Fibroblast of skin of left biceps (primary cell): ENCODE measurements around the gene MRPL37.
A peak's percentile ranks its signal among the peaks of the same experiment; 100 is the strongest.
"Not testable (repeated sequence)": the region's sequence is repeated elsewhere in the genome, so short reads cannot be mapped to it uniquely, and the experiment has no call there.

ENCODE experiments used
- DNase-seq, 2 experiments: peaks; one replicate each; pipeline ENCODE4 v3.0.0-alpha.2; 2013; ENCODE audit warnings: low read depth in 2 of 2

Gene MRPL37

DNA sequence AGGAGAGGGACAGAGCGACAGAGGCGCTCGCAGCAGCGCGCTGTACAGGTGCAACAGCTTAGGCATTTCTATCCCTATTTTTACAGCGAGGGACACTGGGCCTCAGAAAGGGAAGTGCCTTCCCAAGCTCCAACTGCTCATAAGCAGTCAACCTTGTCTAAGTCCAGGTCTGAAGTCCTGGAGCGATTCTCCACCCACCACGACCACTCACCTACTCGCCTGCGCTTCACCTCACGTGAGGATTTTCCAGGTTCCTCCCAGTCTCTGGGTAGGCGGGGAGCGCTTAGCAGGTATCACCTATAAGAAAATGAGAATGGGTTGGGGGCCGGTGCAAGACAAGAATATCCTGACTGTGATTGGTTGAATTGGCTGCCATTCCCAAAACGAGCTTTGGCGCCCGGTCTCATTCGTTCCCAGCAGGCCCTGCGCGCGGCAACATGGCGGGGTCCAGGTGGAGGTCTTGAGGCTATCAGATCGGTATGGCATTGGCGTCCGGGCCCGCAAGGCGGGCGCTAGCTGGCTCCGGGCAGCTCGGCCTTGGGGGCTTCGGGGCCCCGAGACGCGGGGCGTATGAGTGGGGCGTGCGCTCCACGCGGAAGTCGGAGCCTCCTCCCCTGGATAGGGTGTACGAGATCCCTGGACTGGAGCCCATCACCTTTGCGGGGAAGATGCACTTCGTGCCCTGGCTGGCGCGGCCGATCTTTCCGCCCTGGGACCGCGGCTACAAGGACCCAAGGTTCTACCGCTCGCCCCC lies at the start of gene MRPL37, which contains the start of gene CYB5RL:
Gene MRPL37, plus strand, starts transcription at position 403 of the 754 bp plus-strand sequence. Its CDS starts 77 bp downstream, at position 480.
Gene CYB5RL, minus strand, starts transcription at position 266 of the 754 bp plus-strand sequence. CDS start 4,414 bp downstream, outside the sequence.
- peak; percentile 92 for DNase-seq

DNA sequence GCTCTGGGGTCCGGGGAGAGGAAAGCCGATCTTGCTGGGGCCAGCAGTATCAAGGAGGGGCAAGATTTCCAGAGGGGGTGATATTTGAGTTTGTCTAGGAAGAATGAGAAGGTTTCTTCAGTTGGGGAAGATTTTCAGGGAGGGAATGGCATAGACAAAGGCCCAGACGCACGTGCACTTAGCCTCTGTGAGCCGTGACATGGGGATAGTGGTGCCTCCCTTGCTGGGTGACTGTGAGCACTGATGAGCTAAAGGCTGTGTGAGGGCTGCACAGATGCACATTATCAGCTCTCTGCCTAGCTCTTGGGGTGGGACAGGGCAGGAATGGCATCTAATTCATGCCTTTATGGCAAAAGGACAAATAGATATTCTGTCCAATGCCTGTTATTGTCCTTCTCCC lies 49.0 kb upstream of the MRPL37 start:
- no peak for DNase-seq

- no peak for DNase-seq
Measured at GRCh38 chr1:54152696-54153095, 47.3 kb upstream of the MRPL37 start, which contains the start of gene CDCP2. TSS of gene CDCP2 (minus strand) at chr1:54153000. CDS start at chr1:54152922, 78 bp downstream.

DNA sequence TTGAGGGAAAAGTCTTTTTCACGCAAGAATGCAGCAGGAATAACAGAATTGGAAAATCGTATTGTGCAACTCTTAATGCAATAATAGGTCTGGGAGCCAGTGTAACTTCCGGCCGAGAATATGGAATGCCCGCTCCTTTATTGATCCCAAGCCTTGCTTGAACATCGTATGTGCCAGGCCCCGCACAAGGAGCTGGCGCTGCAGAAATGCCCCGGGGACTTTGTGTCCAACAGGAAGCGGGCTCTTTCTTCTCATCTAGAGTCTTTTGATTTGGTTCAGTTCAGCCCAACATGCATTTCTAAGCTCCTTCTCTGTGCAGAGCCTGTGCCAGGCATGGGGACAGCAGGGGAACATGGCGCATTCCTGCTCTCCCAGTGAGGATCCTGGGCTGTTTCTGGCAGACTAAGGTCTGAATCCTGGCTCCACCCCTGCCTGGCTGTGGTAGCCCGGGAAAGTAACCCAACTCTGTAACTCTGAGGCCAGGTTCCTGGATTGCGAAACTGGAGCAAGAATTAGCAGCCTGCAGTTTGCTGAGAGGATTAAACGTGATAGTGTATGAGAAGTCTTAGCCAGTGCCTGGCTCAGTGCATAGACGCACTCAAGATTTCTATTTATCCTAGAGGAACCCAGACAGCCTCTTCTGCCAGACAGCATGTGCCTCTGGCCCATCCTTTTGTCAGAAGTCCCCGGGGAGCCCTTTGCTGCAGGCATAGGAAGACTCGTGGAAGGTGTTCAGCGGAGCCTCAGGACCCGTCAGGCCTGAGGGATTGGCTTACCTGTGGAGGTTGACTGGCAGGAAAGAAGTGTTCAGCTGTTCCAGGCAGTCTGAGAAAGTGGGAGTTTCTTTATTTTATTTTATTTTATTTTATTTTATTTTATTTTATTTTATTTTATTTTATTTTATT lies 46.2 kb upstream of the MRPL37 start:
- DNase-seq: peak; percentile 42 to 49

DNA sequence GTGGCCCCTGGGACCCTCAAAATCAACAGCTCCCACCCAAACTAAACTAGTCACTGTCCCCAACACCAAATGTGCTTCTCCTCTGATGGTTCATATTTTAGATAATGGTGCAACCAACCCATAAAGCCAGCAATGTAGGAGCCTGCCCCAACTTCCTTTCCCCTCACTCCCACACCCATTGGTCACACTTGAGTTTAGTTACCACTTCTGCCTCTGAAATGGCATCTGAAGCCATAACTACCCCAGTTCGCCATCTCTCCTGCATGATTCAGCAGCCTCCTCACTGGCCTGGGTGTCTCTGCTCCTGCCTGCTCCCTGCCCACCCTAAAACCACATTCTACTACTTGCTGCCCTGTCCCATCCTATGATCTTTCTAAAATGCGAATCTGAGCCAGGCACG lies 43.8 kb upstream of the MRPL37 start:
- DNase-seq: no peak

DNA sequence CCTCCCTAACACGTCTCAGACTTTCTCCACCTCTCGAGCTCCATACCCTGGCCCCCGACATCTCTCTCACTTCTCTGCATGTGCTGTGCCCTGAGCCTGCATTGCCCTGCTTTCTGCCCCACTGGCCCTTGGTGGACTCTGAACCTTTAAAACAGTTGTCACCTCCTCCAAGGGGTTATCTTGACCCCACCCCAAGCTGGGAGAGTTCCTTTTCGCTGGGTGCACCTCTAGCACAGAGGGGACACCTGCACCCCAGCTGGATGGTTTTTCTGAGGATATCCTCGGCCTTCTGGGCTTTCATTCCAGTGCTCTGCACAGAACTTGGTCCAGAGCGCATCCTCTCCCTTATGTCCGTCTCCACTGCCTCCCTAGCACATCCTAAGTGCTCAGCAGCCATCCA lies 43.0 kb upstream of the MRPL37 start:
- DNase-seq: no peak

- no peak for DNase-seq
Measured at GRCh38 chr1:54157401-54157800, 42.6 kb upstream of the MRPL37 start.

GRCh38 chr1:54158071-54158470 lies 41.9 kb upstream of the MRPL37 start:
- no peak for DNase-seq

DNA sequence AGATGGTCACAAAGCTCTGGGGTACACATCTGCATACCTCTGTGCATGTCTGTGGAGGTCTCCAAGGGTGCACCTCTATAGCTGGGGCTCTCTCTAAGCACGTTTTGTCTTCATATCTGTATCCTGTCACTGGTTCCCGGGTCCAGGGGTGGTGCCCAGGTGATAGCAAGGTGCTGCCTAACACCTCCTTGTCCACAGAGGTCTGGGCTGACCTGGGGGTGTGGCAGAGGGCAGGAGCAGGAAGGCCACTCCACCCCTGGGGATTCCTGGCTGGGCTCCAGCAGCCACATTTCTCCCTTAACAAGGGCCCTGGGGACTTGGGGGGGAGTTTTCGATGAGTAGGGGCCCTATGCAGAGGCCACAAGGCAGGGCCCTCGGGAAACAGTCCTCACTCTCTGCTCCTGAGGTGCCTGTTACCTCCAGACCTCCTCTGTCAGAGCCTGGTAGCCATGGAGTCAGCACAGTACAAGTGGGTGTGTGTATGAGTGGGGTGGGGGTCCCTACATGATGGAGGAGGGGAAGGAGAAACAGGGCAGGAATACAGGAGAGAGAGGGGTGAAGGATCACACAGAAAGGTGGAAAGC lies 40.1 kb upstream of the MRPL37 start:
- no peak for DNase-seq

GRCh38 chr1:54160351-54160750 lies 39.6 kb upstream of the MRPL37 start:
- no peak for DNase-seq

DNA sequence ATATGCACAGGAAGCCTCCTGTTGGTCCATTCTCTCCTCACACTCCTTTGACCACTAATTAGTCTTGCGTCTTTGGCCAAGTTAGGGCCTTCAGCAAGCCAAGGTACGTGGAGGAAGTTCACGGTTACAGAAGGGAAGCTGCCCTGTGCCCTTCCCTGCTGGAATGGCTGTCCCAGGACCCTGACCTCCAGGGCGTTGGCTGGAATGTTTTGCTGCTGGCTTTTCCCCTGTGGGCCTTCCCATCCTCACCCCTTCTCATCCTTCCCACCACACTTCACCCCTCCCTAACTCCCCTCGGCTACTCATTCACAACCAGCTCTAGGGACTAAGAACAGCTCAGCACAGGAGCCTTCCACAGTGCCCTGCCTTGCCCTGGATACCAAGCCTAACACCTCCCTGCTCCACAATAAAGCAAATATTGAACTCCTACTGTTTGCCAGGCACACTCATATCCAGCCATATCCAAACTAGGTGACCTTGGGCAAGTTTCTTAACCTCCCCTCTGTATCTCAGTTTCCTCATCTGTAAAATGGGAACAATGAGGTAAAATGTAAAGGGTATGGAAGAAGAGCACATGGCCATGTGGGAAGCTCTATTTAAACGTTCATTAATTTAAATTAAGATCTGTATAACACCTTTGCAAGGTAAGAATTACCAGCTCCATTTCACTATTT lies 38.3 kb upstream of the MRPL37 start:
- no peak for DNase-seq

DNA sequence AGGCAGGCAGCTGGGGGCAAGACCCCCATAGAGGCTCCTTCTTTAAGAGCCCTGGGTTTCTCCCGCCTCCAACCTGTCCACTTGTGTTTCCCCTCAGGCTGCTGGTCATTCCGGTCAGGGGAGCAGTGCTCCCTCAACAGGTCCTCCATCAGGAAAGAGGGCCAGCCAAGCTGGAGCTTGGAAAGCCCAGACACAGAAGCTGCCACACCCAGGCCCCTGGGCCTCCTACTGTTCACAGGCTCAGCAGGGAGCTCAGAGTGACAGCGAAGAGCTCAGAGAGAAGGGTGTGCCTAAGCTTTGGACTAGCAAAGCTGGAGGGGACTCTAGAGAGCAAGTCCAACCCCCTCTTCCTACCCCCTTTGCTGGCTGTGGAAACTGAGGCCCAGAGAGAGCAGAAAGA lies 36.9 kb upstream of the MRPL37 start:
- no peak for DNase-seq

DNA sequence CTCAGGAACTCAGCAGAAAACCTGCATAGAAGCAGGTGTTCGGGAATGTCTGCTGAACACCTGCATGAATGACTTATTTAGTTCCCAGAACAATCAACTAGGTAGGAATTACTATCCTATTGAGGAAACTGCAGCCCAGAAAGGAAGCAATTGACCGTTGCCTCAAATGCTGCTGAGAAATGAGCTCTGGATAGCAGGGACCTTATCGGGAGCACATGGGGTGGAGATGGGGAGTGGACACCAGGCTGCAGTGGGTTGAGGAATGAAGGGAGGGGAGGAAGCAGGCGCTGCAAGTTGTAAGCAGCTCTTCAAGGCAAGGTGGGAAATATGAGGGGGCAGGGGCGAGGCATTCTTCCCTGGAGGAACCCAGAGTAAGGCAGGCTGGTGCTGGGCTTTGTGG lies 36.4 kb upstream of the MRPL37 start:
- no peak for DNase-seq

DNA sequence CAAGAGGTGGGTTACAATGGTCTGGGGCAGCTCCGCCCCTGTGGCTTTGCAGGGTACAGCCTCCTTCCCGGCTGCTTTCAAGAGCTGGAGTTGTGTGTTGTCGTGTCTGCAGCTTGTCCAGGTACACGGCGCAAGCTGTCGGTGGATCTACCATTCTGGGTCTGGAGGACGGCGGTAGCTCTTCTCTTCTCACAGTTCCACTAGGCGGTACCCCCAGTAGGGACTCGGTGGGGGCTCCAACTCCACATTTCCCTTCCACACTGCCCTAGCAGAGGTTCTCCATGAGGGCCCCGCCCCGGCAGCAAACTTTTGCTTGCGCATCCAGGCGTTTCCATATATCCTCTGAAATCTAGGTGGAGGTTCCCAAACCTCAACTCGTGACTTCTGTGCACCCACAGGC lies 34.8 kb upstream of the MRPL37 start:
- DNase-seq: no peak

DNA sequence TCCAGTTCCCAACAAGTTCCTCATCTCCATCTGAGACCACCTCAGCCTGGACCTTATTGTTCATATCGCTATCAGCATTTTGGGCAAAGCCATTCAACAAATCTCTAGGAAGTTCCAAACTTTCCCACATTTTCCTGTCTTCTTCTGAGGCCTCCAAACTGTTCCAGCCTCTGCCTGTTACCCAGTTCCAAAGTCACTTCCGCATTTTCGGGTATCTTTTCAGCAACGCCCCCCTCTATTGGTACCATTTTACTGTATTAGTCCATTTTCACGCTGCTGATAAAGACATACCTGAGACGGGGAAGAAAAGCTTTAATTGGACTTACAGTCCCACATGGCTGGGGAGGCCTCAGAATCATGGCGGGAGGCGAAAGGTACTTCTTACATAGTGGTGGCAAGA lies 33.6 kb upstream of the MRPL37 start:
- not testable (repeated sequence) for DNase-seq

DNA sequence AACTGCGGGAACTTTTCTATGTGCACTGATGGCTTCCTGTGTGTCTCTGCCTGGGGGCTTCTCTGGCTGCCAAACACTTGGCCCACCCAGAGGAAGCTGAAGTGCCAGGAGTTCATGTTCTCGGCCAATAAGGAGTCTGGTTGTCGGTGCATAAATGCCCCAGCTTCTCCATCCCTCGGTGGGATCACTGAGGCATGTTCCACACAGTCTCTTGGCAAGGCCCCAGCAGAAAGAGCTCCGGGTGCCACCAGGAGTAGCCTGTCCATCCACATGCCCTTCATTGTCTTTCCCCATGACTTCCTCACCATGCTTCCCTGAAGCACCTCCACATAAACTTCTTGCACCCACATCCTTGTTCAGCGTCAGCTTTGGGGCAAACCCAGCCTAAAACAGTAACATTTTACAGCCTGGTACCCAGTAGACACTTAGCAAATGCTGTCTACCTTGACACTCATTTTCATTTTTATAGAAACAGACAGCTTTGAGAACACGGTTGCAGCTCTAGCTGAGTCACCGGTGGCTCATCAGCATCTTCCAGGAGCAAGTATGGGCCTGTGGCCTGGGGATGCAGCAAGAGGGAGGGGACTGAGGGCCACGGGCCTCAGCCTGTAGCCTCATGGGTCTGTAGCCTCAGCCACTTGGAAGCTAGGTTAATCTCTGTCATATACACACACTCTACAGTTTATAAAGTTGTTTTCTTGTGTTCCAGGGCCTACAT lies 32.4 kb upstream of the MRPL37 start:
- DNase-seq: peak in 1 of 2 experiments; percentile 4

DNA sequence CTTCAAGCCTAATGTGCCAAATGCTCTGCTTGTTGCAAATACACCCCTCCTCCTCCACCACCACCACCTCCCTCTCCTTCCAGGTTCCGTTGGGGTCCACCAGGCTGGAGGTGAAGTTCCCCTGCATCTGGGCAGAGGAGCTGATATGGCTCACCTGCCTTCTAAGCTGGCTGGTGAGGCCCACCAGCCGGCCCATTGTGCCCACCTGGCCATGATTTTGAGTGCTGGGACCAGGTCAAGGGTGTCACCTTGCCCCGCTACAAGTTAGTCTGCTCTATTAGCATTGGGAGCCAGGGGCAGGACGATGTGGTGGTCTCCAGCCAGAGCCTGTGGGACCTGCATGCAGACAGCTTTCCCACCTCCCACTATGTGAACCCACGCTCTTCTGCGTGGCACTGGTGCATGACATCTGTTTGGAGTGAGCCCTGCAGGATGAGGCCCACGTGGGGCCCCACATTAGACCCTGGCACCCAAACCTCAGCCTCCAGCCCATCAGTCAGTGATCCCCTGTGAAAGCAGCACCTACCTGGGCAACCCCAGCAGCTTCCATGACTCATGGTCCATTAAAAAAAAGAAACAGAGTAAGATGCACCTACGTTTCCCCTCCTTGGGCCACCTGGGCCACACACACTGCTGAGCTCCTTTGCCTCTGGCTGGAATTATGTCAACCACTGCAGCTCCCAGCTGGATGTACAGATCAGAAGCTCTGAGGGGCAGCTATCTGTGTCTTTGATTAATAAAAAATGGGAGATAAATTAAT lies 31.6 kb upstream of the MRPL37 start:
- no peak for DNase-seq

- no peak for DNase-seq
Measured at GRCh38 chr1:54169068-54169467, 30.9 kb upstream of the MRPL37 start.

DNA sequence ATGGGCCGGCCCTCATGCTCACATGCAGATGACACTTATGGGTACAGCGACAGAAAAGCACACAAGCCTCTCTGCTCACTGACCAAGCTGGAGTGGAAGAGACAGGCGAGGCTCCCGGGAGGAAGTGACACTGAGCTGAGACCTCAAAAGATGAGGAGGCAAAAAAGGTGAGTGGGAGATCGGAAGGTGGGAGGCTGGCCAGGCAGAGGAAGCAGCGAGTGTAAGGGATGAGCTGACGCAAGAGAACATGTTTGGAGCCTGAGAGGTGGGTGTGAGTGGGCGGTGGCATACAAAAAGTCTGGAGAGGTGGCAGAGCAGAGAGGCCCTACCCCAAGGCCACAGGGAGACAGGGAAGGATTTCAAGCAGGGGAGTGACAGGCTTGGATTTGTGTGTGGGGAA lies 29.0 kb upstream of the MRPL37 start:
- no peak for DNase-seq

DNA sequence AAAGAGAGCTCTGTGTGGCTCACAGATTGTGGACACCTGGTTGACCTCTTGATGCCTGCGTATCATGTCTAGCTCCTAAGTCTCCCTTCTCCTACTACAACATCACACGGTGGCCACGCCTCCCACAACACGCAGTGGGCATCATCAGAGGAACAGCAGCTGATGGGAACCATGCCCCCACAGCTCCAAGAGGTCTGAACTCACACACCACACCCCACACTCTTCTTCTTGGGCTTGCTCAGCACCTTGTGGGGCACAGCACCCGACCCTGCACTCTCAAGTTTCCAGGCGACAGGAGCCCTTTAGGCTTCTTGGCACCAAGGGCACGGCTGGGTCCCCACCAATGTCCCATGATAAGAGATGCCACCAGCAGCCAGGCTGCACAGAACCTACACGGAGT lies 28.4 kb upstream of the MRPL37 start:
- no peak for DNase-seq
